Hematopoietic multipotent progenitor cell treated with erythropoietin and hydrocortisone succinate and interleukin-3 and kit ligand, for 15 days (in vitro differentiated cells): Measurements from ENCODE around the gene NBPF4.
"Not testable (repeated sequence)": the region's sequence is repeated elsewhere in the genome, so short reads cannot be mapped to it uniquely, and the experiment has no call there.

Source experiments
- DNase-seq: peaks from one replicate; pipeline ENCODE4 v3.0.0-alpha.2; 2015; ENCODE audit warnings: low spot score

NBPF4 gene

GRCh38 chr1:108211014-108211413 lies 32.9 kb downstream of the NBPF4 start:
- no peak for DNase-seq

- DNase-seq = no peak
These were observed 34.3 kb downstream of the NBPF4 start for GRCh38 chr1:108209456-108210108.

- no peak for DNase-seq
These were observed 35.0 kb downstream of the NBPF4 start for GRCh38 chr1:108208724-108209446.

- DNase-seq = not testable (repeated sequence)
These were observed 40.3 kb downstream of the NBPF4 start for GRCh38 chr1:108203582-108203981.

GRCh38 chr1:108201687-108202086 lies 42.2 kb downstream of the NBPF4 start:
- DNase-seq = no peak

- DNase-seq = no peak
These were observed 43.2 kb downstream of the NBPF4 start for GRCh38 chr1:108200687-108201051.

- DNase-seq = peak; percentile 7
These were observed 43.8 kb downstream of the NBPF4 start, which contains the start of gene SLC25A24 for GRCh38 chr1:108199781-108200686. Gene SLC25A24, minus strand, starts transcription at chr1:108200343. Its CDS starts 205 bp downstream, at chr1:108200138.

GRCh38 chr1:108199201-108199691 lies 44.6 kb downstream of the NBPF4 start:
- no peak for DNase-seq

- no peak for DNase-seq
These were observed 49.8 kb downstream of the NBPF4 start for GRCh38 chr1:108194051-108194450.

- DNase-seq = no peak
These were observed 50.5 kb downstream of the NBPF4 start for GRCh38 chr1:108193333-108193732.

GRCh38 chr1:108192581-108192980 lies 51.3 kb downstream of the NBPF4 start:
- no peak for DNase-seq

GRCh38 chr1:108190686-108191416 lies 53.0 kb downstream of the NBPF4 start:
- DNase-seq = no peak

- DNase-seq = no peak
These were observed 53.8 kb downstream of the NBPF4 start for GRCh38 chr1:108190001-108190634.

GRCh38 chr1:108188801-108189200 lies 55.1 kb downstream of the NBPF4 start:
- DNase-seq = no peak

GRCh38 chr1:108182959-108183700 lies 60.7 kb downstream of the NBPF4 start:
- DNase-seq = no peak

GRCh38 chr1:108179018-108179417 lies 64.9 kb downstream of the NBPF4 start:
- DNase-seq = no peak
